ENCODE data around the gene OSGIN1. TPM values are rescaled to one million over a fixed set of nuclear protein-coding genes. Genes with fewer than 3 reads are reported as not detected.
A peak's percentile ranks its signal among the peaks of the same experiment; 100 is the strongest.
"Not testable (repeated sequence)": the region's sequence is repeated elsewhere in the genome, so short reads cannot be mapped to it uniquely, and the experiment has no call there.

The OSGIN1 gene
- total and polyA plus RNA-seq, 12 donors, result 3.2 to 14.5 (median 5.5) TPM

DNA sequence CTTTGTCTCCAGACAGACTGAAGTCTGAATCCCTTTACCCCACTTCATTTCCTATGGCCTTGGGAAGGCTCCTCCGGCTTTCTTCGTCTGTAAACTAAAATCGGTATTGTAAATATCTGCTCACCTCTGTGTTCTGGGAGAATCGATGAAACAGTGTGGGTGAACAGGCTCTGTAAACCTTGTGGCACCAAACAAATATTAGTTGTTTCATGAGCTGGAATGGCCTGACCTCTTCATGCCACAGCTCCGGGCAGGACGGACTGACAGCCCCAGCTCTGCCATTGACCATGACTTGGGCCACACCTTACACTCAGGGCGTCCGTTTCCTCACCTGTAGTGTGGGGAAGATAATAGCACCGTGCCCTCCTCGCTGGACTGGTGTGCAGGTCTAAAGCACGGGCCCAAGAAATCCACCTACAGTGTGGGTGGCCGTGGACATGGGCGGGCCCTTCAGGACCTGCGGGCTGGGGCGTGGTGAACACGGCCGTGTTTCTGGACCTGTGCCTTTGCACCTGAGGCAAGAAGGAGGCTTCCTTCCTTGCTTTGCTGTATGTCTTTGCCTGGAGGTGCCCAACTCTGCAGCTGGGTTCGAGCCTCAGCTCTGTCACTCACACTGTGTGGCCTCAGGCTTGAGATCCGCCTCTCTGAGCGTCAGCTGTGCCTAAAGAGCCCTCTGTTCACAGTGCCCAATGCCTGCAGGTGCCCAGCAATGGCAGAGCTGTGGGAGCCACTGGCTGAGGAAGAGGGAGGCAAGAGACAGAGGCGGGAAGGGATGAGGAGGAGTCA lies 6.1 kb upstream of the OSGIN1 start:
- no peaks in the 10 kb centered on the region for H3K36me3 ChIP-seq
- peaks cover 0 to 10% (median 0%) of the 10 kb centered on the region in 9 donors for H3K4me1 ChIP-seq
- no peak overlapping the region for H3K27ac ChIP-seq
- H3K9me3 ChIP-seq, result no peaks in the 10 kb centered on the region
- no peak overlapping the region for H3K4me3 ChIP-seq
- intact Hi-C loops (cut with DNase I), result no loop called here
- ATAC-seq (peak in 1 of 8 donors; percentile 18), DNase-seq (no peak)
- WGBS, 2 donors, result 91% methylated on average over 21 of the region's 21 CpGs
- no peaks in the 10 kb centered on the region for H3K27me3 ChIP-seq
- TF ChIP-seq, protein P1, sequence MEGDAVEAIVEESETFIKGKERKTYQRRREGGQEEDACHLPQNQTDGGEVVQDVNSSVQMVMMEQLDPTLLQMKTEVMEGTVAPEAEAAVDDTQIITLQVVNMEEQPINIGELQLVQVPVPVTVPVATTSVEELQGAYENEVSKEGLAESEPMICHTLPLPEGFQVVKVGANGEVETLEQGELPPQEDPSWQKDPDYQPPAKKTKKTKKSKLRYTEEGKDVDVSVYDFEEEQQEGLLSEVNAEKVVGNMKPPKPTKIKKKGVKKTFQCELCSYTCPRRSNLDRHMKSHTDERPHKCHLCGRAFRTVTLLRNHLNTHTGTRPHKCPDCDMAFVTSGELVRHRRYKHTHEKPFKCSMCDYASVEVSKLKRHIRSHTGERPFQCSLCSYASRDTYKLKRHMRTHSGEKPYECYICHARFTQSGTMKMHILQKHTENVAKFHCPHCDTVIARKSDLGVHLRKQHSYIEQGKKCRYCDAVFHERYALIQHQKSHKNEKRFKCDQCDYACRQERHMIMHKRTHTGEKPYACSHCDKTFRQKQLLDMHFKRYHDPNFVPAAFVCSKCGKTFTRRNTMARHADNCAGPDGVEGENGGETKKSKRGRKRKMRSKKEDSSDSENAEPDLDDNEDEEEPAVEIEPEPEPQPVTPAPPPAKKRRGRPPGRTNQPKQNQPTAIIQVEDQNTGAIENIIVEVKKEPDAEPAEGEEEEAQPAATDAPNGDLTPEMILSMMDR (IDR thresholded peaks at IDR 0.05), result no peak

DNA sequence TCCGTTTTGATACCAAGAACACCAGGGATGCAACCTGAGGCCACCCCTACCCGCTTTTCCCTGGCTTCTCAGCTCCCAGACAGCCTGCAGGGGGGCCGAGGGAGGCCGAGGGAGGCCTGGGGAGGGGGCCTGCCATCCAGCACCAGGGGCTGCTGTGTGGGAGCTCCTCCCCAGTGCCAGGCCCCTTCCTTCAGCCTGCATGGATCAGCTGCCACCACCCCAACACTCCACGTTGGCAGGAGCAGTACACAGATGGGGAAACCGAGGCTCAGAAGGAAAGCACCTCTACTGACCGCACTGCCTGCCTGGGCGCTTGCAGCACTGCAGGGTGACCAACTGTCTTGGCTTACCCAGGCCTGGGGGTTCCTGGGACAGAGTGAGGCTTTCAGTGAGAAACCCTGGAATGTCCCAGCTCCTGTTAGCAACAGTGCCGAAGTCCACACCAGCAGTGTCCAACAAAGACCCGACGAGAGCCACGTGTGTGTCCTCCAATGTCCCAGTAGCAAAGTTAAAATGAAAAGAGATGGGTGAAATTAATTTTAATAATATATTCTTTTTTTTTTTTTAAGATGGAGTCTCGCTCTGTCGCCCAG lies 5.3 kb upstream of the OSGIN1 start:
- intact Hi-C loops (cut with DNase I), result no loop called here
- 91 to 93% methylated on average over 14 of the region's 14 CpGs for WGBS, 2 donors
- Histone ChIP-seq H3K9me3 (no peaks in the 10 kb centered on the region), H3K27ac (no peak overlapping the region), H3K36me3 (no peaks in the 10 kb centered on the region), H3K4me1 (peaks cover 2 to 16% (median 5%) of the 10 kb centered on the region in 9 donors), H3K27me3 (no peaks in the 10 kb centered on the region), H3K4me3 (no peak overlapping the region)
- TF ChIP-seq, protein P1 (IDR thresholded peaks at IDR 0.05), result no peak
- no peak for DNase-seq
- no peak for ATAC-seq

DNA sequence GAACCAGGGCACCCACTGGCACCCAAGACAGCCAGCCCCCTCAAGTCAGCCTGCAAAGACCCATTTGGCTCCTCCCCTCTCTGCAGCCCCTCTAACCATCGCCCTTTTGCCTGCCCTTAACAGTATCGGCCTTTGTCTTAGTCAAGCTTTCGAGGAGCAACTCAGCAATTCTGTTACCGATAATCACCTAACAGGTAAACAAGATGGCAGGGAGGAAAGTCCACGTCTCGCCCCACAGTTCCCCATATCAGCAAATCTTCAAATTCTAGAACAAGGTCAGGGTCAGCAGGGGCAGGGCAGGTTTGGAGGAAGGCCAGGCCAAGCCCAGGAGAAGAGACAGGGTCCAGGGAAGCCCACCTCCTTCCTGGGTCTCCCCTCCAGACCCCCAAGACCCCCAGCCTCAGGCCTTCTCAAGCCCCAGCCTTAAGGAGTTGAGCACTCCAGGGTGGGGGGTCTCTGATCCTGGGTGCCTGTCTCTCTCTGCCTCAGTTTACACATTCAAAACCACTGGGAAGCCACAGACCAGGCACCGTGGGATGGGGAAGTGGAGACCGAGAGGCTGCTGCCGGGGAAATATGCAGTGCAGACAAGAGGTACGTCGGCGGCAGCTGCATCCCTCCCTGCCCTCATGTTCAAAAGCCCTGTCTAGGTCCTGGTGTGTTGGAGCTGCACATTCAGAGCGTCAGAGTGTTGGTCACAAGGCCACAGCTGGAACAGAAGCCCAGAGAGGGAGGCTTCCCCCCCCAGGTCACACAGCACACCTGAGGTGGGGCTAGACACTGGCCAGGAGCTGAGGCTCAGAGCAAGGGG lies 3.9 kb upstream of the OSGIN1 start:
- ATAC-seq, result no peak
- intact Hi-C loops (cut with DNase I), result no loop called here
- DNase-seq, result no peak
- Histone ChIP-seq H3K9me3 (no peaks in the 10 kb centered on the region), H3K36me3 (no peaks in the 10 kb centered on the region), H3K4me1 (peaks cover 7 to 20% (median 18%) of the 10 kb centered on the region in 9 donors), H3K27me3 (no peaks in the 10 kb centered on the region), H3K27ac (no peak overlapping the region), H3K4me3 (no peak overlapping the region)
- 87 to 95% methylated on average over 13 of the region's 13 CpGs for WGBS, 2 donors
- TF ChIP-seq, protein P1 (IDR thresholded peaks at IDR 0.05), result no peak

DNA sequence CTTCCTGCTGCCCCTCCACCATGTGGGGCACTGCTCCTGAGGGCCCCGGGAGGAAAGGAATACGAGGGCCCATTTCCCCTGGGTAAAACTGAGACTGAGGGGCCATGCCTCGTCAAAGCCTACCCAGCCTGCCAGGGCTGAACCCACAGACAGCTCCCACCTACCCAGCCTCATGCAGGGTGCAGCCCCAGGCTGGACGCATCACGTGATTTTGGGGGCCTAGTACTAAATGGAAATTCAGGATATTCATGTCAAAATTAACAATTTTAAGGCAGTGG lies 3.4 kb upstream of the OSGIN1 start:
- Histone ChIP-seq H3K36me3 (no peaks in the 10 kb centered on the region), H3K9me3 (no peaks in the 10 kb centered on the region), H3K4me3 (no peak overlapping the region), H3K4me1 (peaks cover 10 to 26% (median 23%) of the 10 kb centered on the region in 9 donors), H3K27ac (no peak overlapping the region), H3K27me3 (no peaks in the 10 kb centered on the region)
- intact Hi-C loops (cut with DNase I), result loop anchor here in 4 of 10 donors (5.0 to 10.0 kb wide), 3 partner anchors 37 to 535 kb away; partner anchors contain the start of gene TAF1C (in 1 of the 4)
- DNase-seq (no peak), ATAC-seq (no peak)
- TF ChIP-seq, protein P1 (IDR thresholded peaks at IDR 0.05), result no peak
- 85 to 90% methylated on average over 5 of the region's 5 CpGs for WGBS, 2 donors

DNA sequence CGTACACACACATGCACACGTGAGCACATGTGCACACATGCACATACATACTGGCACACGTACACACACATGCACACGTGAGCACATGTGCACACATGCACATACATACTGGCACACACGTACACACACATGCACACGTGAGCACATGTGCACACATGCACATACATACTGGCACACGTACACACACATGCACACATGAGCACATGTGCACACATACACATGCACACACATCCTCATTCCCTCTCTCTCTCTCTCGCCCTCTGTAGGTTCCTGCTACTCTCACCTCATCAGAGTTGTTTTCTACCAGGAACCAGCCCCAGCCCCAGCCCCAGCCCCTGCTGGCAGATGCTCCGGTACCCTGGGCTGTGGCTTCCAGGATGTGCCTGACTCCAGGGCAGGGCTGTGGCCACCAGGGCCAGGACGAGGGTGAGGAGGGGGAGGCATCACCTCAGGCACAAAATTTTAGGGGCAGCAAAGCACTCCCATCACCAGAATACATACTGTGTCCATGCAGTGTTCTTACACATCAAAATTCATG lies 2.1 kb upstream of the OSGIN1 start:
- not testable (repeated sequence) for DNase-seq, H3K4me3 ChIP-seq, H3K9me3 ChIP-seq, ATAC-seq, H3K27ac ChIP-seq, H3K36me3 ChIP-seq, H3K27me3 ChIP-seq
- intact Hi-C loops (cut with DNase I), result loop anchor here in 4 of 10 donors (5.0 to 10.0 kb wide), 3 partner anchors 39 to 534 kb away; partner anchors contain the start of gene TAF1C (in 1 of the 4)
- 64 to 73% methylated on average over 9 to 10 of the region's 10 CpGs for WGBS, 2 donors
- H3K4me1 ChIP-seq, result peaks cover 11 to 38% (median 31%) of the 10 kb centered on the region in 9 donors

All from heart right ventricle (tissue), 16 donors.